Mammary epithelial cell (primary cell): ENCODE measurements around the gene DR1.

Source experiments
- CTCF ChIP-seq, 2 donors: IDR thresholded peaks in 1 of 2; conservative IDR thresholded peaks in 1 of 2; 2 replicates each; pipeline ENCODE4 v1.5.1; 2011 to 2012; ENCODE audit warnings: inconsistent platforms in 2 of 2, low read length in 2 of 2, mild to moderate bottlenecking in 2 of 2, control low read depth in 1 of 2, low read depth in 1 of 2; ENCODE audit not compliant: insufficient read depth in 1 of 2; ENCODE audit errors: extremely low read depth in 1 of 2
- EZH2 ChIP-seq: IDR thresholded peaks from 2 replicates; pipeline ENCODE4 v1.6.1; 2012; ENCODE audit warnings: low read length, inconsistent platforms, borderline replicate concordance

GRCh38 chr1:93349231-93350135 lies 3.8 kb downstream of the DR1 start:
- no peak for TF ChIP-seq CTCF (conservative IDR thresholded peaks at IDR 0.05 in 1 of 2, IDR thresholded peaks at IDR 0.05 in 1 of 2; ENCODE audit: extremely low read depth in 1 of 2, insufficient read depth in 1 of 2, low read depth in 1 of 2, low read length in 2 of 2)
- TF ChIP-seq EZH2: no peak
